Left ventricle myocardium inferior (tissue), 1 donor: Measurements from ENCODE around the gene CLDN3. TPM values are rescaled to one million over a fixed set of nuclear protein-coding genes. Genes with fewer than 3 reads are reported as not detected.

Experiments
- DNase-seq: peaks from one replicate; pipeline ENCODE4 v3.0.0-alpha.2; 2020
- H3K27ac ChIP-seq: fragments of 200-600 bp; replicated peaks from 2 replicates; pipeline ENCODE4 v1.8.0; 2021
- H3K27me3 ChIP-seq: fragments of 200-600 bp; 2 replicates; pipeline ENCODE4 v1.8.0; 2021; ENCODE audit warnings: low read depth
- H3K36me3 ChIP-seq: fragments of 200-600 bp; 2 replicates; pipeline ENCODE4 v1.8.0; 2021
- H3K4me1 ChIP-seq: fragments of 200-600 bp; 2 replicates; pipeline ENCODE4 v1.8.0; 2021
- H3K4me3 ChIP-seq: fragments of 200-600 bp; 2 replicates; pipeline ENCODE4 v1.8.0; 2021; ENCODE audit warnings: mild to moderate bottlenecking, moderate library complexity
- H3K9me3 ChIP-seq: fragments of 200-600 bp; replicated peaks from 2 replicates; pipeline ENCODE4 v1.8.0; 2021
- intact Hi-C: fragments of 100-400 bp; cut with micrococcal nuclease; formaldehyde crosslinking; loops from one replicate; pipeline ENCODE4 v1.11.0; 2022
- total RNA-seq: library from RNA; stranded (reverse); fragmentation: NEBNext Ultra II Directional; extraction: Animal tissue kit (Norgen Biotek cat#: 25700); gene quantifications from one replicate; pipeline ENCODE4 v1.2.1, GENCODE V29; 2021
- TF ChIP-seq, protein P1 (sequence below): fragments of 200-600 bp; IDR thresholded peaks from 2 replicates; pipeline ENCODE4 v1.8.0; 2021; ENCODE audit warnings: antibody characterized with exemption, mild to moderate bottlenecking, borderline replicate concordance
- donor health status: DM: no; HTN: yes; CAD: no; lungs with severe emphysema.

CLDN3 gene
- total RNA-seq, 1 donor from 2014 or later, result not detected

DNA sequence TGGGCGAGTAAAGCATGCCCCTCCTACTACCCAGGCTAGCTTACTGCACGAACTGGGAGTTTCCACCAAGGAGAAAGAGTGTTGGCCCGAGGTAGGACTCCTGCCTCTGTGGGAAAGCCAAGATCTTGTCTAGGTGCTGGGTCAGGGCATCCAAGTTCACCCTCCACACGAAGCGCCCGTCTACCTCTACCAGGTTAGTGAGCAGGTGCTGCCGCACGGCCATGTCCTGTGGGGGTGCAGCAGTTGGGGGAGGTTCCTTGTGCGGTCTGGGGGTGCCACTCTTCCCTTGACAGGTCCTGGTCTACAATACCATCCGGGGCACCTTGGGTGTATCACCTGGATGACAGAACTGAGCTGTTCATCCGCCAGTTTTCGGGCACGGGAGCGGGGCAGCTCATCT is 33.2 kb downstream of the CLDN3 start:
- H3K4me3 ChIP-seq, result no peak overlapping the region
- no peak overlapping the region for H3K27ac ChIP-seq
- H3K4me1 ChIP-seq, result peaks cover 22% of the 10 kb centered on the region
- intact Hi-C loops, result no loop called here
- DNase-seq, result no peak
- H3K27me3 ChIP-seq, result no peaks in the 10 kb centered on the region
- TF ChIP-seq, protein P1, sequence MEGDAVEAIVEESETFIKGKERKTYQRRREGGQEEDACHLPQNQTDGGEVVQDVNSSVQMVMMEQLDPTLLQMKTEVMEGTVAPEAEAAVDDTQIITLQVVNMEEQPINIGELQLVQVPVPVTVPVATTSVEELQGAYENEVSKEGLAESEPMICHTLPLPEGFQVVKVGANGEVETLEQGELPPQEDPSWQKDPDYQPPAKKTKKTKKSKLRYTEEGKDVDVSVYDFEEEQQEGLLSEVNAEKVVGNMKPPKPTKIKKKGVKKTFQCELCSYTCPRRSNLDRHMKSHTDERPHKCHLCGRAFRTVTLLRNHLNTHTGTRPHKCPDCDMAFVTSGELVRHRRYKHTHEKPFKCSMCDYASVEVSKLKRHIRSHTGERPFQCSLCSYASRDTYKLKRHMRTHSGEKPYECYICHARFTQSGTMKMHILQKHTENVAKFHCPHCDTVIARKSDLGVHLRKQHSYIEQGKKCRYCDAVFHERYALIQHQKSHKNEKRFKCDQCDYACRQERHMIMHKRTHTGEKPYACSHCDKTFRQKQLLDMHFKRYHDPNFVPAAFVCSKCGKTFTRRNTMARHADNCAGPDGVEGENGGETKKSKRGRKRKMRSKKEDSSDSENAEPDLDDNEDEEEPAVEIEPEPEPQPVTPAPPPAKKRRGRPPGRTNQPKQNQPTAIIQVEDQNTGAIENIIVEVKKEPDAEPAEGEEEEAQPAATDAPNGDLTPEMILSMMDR, result no peak
- peaks cover 22% of the 10 kb centered on the region for H3K36me3 ChIP-seq
- no peaks in the 10 kb centered on the region for H3K9me3 ChIP-seq

DNA sequence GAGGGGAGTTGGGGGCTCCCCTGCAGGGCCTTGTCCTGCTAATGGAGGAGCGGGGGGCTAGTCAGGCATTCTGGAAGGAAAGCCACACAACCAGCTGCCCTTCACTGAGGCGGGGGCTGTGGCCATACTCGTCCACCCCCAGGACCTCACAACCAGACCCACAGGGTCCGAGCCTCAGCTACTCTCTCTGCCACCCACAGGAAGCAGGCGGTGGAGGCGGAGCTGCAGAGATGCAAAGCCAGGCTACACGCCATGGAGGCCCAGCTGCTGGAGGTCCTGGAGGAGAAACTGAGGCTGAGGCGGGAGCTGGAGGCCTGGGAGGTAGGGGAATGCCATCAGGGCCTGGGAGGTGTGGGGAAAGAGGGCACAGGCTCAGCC is 34.6 kb downstream of the CLDN3 start:
- Histone ChIP-seq H3K27me3 (no peaks in the 10 kb centered on the region), H3K9me3 (no peaks in the 10 kb centered on the region), H3K4me3 (no peak overlapping the region), H3K4me1 (peaks cover 22% of the 10 kb centered on the region), H3K27ac (no peak overlapping the region), H3K36me3 (peaks cover 22% of the 10 kb centered on the region)
- intact Hi-C loops, result no loop called here
- no peak for DNase-seq
- TF ChIP-seq, protein P1, result no peak

DNA sequence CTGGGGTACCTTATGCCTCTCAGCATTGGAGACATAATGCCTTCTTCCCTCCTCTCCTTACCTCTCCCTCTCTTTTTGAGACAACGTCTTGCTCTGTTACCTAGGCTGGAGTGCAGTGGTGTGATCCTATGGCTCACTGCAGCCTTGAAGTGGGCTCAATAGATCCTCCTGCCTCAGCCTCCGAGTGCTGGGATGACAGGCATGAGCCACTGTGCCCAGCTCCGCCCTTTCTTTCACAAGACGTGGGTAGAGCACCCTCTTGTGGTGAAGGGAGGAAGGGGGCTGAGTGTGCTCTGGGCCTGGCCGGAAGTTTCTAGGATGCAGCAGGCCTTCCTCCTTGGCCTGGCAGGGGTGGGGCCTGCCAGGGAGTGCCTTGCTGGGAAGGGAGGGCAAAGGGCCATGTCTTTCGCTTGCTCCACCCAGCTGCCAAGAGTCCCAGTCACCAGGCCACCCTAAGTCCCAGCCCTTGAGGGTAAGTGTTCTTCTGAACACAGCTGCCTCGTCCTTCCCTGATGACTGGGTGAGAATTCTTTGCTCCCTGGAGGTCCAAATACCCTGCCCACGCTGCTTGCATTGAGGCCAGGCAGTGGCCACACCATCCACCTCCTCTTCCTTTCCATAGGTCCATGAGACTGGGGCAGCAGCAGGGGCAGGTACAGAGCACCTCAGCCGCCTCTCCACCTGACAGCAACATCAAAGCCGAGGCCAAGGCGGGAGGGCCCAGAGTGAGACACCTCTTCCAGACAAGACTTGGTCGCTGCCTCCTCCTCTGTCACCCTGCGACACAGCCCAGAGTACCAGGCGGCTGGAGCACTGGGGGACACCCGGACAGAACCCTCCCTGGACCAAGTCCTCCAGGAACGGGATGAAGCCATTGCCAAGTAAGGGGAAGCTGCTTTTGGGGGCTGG is 35.2 kb downstream of the CLDN3 start:
- Histone ChIP-seq H3K4me3 (no peak overlapping the region), H3K27me3 (no peaks in the 10 kb centered on the region), H3K9me3 (no peaks in the 10 kb centered on the region), H3K27ac (peak overlapping the region; percentile 8), H3K4me1 (peaks cover 22% of the 10 kb centered on the region), H3K36me3 (peaks cover 22% of the 10 kb centered on the region)
- TF ChIP-seq, protein P1, result peak; percentile 73
- DNase-seq, result peak; percentile 43
- intact Hi-C loops, result no loop called here

DNA sequence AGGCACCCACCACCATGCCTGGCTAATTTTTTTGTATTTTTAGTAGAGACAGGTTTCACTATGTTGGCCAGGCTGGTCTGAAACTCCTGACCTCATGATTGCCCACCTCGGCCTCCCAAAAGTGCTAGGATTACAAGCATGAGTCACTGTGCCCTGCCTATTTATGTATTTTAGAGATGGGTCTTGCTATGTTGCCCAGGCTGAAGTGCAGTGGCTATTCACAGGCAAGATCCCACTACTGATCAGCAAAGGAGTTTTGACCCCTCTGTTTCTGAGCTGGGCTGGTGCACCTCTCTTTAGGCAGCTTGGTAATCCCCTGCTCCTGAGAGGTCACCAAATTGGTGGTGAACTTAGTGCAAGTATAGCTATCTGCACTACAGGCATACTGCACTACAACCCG is 37.7 kb downstream of the CLDN3 start:
- H3K27me3 ChIP-seq, result peaks cover 13% of the 10 kb centered on the region
- no peaks in the 10 kb centered on the region for H3K9me3 ChIP-seq
- H3K4me3 ChIP-seq, result no peak overlapping the region
- no peak overlapping the region for H3K27ac ChIP-seq
- peaks cover 3% of the 10 kb centered on the region for H3K4me1 ChIP-seq
- intact Hi-C loops, result no loop called here
- DNase-seq, result no peak
- TF ChIP-seq, protein P1, result no peak
- peaks cover 20% of the 10 kb centered on the region for H3K36me3 ChIP-seq

DNA sequence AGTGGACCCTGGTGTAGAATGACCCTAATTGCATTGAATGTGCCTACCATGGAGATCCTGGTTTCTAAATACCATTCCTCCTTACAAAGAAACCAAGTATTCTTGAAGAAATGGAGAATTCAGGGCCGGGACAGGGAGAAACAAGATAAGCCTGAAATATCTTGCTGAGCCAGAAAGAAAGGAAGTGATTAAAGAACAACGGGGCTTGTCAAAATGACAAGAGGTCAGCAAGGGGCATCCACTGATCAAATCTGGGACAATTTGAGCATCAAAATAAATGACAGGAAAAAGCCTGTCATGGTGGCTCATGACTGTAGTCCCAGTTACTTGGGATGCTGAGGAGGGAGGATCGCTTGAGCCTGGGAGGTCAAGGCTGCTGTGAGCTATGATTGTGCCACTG is 39.6 kb downstream of the CLDN3 start:
- DNase-seq, result no peak

More for the DNA sequence above, 39.6 kb downstream of the CLDN3 start:
- peaks cover under 1% of the 10 kb centered on the region for H3K36me3 ChIP-seq
- H3K4me3 ChIP-seq, result no peak overlapping the region
- no peaks in the 10 kb centered on the region for H3K4me1 ChIP-seq
- no peak overlapping the region for H3K27ac ChIP-seq
- intact Hi-C loops, result no loop called here
- peaks cover 29% of the 10 kb centered on the region for H3K27me3 ChIP-seq
- TF ChIP-seq, protein P1, result no peak
- no peaks in the 10 kb centered on the region for H3K9me3 ChIP-seq
